Measurements from ENCODE around the gene TUBGCP4.
"Not testable (repeated sequence)": the region's sequence is repeated elsewhere in the genome, so short reads cannot be mapped to it uniquely, and the experiment has no call there.

Gene TUBGCP4

DNA sequence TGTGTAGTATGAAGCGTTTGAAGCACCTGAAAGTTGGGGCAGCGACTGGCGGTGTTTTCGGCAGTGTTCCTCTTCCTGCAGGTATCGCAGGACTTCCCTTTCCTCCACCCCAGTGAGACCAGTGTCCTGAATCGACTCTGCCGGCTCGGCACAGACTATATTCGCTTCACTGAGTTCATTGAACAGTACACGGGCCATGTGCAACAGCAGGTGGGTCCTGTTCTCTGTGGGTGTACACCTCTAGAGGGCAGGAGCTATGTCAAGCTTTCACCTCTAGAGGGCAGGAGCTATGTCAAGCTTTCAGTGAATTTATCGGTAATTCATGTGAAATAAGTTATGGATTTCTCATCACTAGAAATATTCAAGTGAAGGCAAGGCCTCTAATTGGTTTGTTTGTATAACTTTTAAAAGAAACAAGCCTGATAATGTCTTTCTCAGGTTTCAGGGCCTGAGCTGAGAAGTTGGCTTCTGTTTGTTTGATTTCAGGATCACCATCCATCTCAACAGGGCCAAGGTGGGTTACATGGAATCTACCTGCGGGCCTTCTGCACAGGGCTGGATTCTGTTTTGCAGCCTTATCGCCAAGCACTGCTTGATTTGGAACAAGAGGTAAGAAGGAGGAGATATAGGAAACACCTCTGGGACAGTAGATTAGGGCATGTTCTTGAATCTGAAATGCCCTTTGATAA lies 5.3 kb downstream of the TUBGCP4 start:
- DNase-seq (ENCODE audit: low spot score), result peak; percentile 67
- in situ Hi-C loops (cut with MboI; ENCODE audit: low sequenced_read_pairs, unreplicated experiment), result no loop called here
- peak; percentile 71 for TF ChIP-seq CTCF (IDR thresholded peaks at IDR 0.05; ENCODE audit: borderline replicate concordance, control extremely low read depth, extremely low read depth, insufficient read depth, missing control alignments)

GRCh38 chr15:43378601-43379000 lies 7.7 kb downstream of the TUBGCP4 start:
- DNase-seq (ENCODE audit: low spot score), result no peak
- no peak for TF ChIP-seq CTCF (IDR thresholded peaks at IDR 0.05; ENCODE audit: borderline replicate concordance, control extremely low read depth, extremely low read depth, insufficient read depth, missing control alignments)
- in situ Hi-C loops (cut with MboI; ENCODE audit: low sequenced_read_pairs, unreplicated experiment), result no loop called here

DNA sequence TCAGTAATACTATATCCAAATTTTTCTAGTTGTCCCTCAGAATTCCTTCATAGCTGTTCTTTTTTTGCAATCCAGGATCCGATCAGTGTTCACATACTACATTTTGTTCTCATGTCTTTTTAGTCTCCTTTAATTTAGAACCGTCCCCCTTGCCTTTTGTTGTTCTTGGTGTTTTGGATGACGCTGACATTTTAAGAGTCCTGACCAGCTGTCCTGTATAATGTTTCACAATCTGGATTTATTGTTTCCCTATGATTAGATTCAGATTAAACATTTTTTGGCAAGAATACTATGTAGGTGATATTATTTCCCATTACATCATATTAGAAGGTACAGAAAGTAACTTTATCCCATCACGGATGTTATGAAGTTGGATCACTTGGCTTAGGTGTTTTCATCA lies 11.4 kb downstream of the TUBGCP4 start:
- DNase-seq (ENCODE audit: low spot score), result no peak
- in situ Hi-C loops (cut with MboI; ENCODE audit: low sequenced_read_pairs, unreplicated experiment), result no loop called here
- no peak for TF ChIP-seq CTCF (IDR thresholded peaks at IDR 0.05; ENCODE audit: borderline replicate concordance, control extremely low read depth, extremely low read depth, insufficient read depth, missing control alignments)

GRCh38 chr15:43383070-43383469 lies 12.2 kb downstream of the TUBGCP4 start:
- no peak for TF ChIP-seq CTCF (IDR thresholded peaks at IDR 0.05; ENCODE audit: borderline replicate concordance, control extremely low read depth, extremely low read depth, insufficient read depth, missing control alignments)
- in situ Hi-C loops (cut with MboI; ENCODE audit: low sequenced_read_pairs, unreplicated experiment), result no loop called here
- DNase-seq (ENCODE audit: low spot score), result peak; percentile 19

- no peak for DNase-seq (ENCODE audit: low spot score)
Observed at GRCh38 chr15:43390723-43391122, 19.8 kb downstream of the TUBGCP4 start.

DNA sequence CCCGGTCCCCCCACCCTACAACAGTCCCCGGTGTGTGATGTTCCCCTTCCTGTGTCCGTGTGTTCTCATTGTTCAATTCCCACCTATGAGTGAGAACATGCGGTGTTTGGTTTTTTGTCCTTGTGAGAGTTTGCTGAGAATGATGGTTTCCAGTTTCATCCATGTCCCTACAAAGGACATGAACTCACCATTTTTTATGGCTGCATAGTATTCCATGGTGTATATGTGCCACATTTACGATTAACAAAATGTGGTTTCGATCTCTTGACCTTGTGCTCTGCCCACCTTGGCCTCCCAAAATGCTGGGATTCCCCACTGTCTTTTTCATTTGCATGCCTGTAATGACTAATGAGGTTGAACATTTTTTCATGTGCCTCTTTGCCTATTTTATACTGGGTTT lies 22.7 kb downstream of the TUBGCP4 start:
- in situ Hi-C loops (cut with MboI; ENCODE audit: low sequenced_read_pairs, unreplicated experiment); DNase-seq (ENCODE audit: low spot score): not testable (repeated sequence)

More at GRCh38 chr15:43390723-43391122, 19.8 kb downstream of the TUBGCP4 start:
- no peak for TF ChIP-seq CTCF (IDR thresholded peaks at IDR 0.05; ENCODE audit: borderline replicate concordance, control extremely low read depth, extremely low read depth, insufficient read depth, missing control alignments)
- in situ Hi-C loops (cut with MboI; ENCODE audit: low sequenced_read_pairs, unreplicated experiment), result no loop called here

DNA sequence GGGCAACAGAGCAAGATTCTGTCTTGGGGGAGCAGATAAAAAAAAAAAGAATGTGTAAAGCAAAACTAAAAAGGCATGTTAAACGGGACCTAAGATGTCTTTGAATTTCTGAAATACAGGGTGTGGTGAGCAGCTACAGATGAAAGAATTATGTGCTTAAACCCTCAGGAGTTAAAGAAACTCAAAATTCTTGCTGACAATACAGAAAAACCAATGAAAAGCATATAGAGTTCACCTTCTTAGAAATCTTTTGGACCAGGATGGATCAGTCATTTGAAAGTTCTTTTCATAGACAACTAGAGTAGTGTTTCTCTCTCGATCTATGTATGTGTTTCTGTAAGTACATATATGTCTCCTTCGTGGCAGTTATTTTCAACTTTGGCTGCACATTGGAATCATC lies 31.4 kb downstream of the TUBGCP4 start:
- DNase-seq (ENCODE audit: low spot score), result no peak
- in situ Hi-C loops (cut with MboI; ENCODE audit: low sequenced_read_pairs, unreplicated experiment), result no loop called here
- no peak for TF ChIP-seq CTCF (IDR thresholded peaks at IDR 0.05; ENCODE audit: borderline replicate concordance, control extremely low read depth, extremely low read depth, insufficient read depth, missing control alignments)
